Measurements from ENCODE around the gene EEF1AKMT2.

GRCh38 chr10:124740369-124741280 lies 51.1 kb downstream of the EEF1AKMT2 start:
- no peak for TF ChIP-seq CTCF (conservative IDR thresholded peaks at IDR 0.05 in 1 of 2, IDR thresholded peaks at IDR 0.05 in 1 of 2; ENCODE audit: low read depth in 1 of 2, low read length in 2 of 2)
- no peak for TF ChIP-seq EZH2 (IDR thresholded peaks at IDR 0.05; ENCODE audit: low read length, missing control alignments)

All from fibroblast of lung (primary cell).